ENCODE measurements around the gene TNF.

Gene TNF

GRCh38 chr6:31580807-31581433 lies 5.6 kb downstream of the TNF start:
- ATAC-seq, result peak; percentile 99
- TF ChIP-seq ZNF70 (CRISPR knock-in tag; IDR thresholded peaks at IDR 0.05), result no peak
- no peak for TF ChIP-seq ZFP3 (CRISPR knock-in tag; IDR thresholded peaks at IDR 0.05)
- TF ChIP-seq ZNF8 (CRISPR knock-in tag; IDR thresholded peaks at IDR 0.05), result no peak
- TF ChIP-seq ISL1 (CRISPR knock-in tag; IDR thresholded peaks at IDR 0.05), result no peak
- TF ChIP-seq TSHZ2 (CRISPR knock-in tag; IDR thresholded peaks at IDR 0.05), result no peak
- TF ChIP-seq GLIS3 (CRISPR knock-in tag; IDR thresholded peaks at IDR 0.05), result no peak
- no peak for TF ChIP-seq TCF4 (CRISPR knock-in tag; IDR thresholded peaks at IDR 0.05; ENCODE audit: borderline replicate concordance)
- TF ChIP-seq, protein P1, sequence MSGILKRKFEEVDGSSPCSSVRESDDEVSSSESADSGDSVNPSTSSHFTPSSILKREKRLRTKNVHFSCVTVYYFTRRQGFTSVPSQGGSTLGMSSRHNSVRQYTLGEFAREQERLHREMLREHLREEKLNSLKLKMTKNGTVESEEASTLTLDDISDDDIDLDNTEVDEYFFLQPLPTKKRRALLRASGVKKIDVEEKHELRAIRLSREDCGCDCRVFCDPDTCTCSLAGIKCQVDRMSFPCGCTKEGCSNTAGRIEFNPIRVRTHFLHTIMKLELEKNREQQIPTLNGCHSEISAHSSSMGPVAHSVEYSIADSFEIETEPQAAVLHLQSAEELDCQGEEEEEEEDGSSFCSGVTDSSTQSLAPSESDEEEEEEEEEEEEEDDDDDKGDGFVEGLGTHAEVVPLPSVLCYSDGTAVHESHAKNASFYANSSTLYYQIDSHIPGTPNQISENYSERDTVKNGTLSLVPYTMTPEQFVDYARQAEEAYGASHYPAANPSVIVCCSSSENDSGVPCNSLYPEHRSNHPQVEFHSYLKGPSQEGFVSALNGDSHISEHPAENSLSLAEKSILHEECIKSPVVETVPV (CRISPR knock-in tag; IDR thresholded peaks at IDR 0.05), result no peak
- TF ChIP-seq ARNTL (CRISPR knock-in tag; IDR thresholded peaks at IDR 0.05; ENCODE audit: borderline replicate concordance, low read depth), result no peak
- no peak for TF ChIP-seq ESRRG (CRISPR knock-in tag; IDR thresholded peaks at IDR 0.05)
- TF ChIP-seq ZNF565 (CRISPR knock-in tag; conservative IDR thresholded peaks at IDR 0.05; ENCODE audit: low read depth), result no peak
- TF ChIP-seq ZFP30 (CRISPR knock-in tag; IDR thresholded peaks at IDR 0.05), result no peak
- TF ChIP-seq CSDC2 (CRISPR knock-in tag; IDR thresholded peaks at IDR 0.05), result no peak
- no peak for TF ChIP-seq OSR1 (CRISPR knock-in tag; IDR thresholded peaks at IDR 0.05)
- TF ChIP-seq, protein P2, sequence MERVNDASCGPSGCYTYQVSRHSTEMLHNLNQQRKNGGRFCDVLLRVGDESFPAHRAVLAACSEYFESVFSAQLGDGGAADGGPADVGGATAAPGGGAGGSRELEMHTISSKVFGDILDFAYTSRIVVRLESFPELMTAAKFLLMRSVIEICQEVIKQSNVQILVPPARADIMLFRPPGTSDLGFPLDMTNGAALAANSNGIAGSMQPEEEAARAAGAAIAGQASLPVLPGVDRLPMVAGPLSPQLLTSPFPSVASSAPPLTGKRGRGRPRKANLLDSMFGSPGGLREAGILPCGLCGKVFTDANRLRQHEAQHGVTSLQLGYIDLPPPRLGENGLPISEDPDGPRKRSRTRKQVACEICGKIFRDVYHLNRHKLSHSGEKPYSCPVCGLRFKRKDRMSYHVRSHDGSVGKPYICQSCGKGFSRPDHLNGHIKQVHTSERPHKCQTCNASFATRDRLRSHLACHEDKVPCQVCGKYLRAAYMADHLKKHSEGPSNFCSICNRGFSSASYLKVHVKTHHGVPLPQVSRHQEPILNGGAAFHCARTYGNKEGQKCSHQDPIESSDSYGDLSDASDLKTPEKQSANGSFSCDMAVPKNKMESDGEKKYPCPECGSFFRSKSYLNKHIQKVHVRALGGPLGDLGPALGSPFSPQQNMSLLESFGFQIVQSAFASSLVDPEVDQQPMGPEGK (CRISPR knock-in tag; IDR thresholded peaks at IDR 0.05; ENCODE audit: borderline replicate concordance), result no peak
- TF ChIP-seq PPARA (CRISPR knock-in tag; IDR thresholded peaks at IDR 0.05; ENCODE audit: borderline replicate concordance), result no peak
- TF ChIP-seq BACH2 (CRISPR knock-in tag; IDR thresholded peaks at IDR 0.05; ENCODE audit: borderline replicate concordance), result no peak

- TF ChIP-seq, protein P1 (CRISPR knock-in tag; IDR thresholded peaks at IDR 0.05), result no peak
- TF ChIP-seq ZC3H10 (CRISPR knock-in tag; IDR thresholded peaks at IDR 0.05) (no peak), ZFP30 (CRISPR knock-in tag; IDR thresholded peaks at IDR 0.05) (no peak), BACH2 (CRISPR knock-in tag; IDR thresholded peaks at IDR 0.05; ENCODE audit: borderline replicate concordance) (no peak), TSHZ2 (CRISPR knock-in tag; IDR thresholded peaks at IDR 0.05) (no peak), POU6F1 (CRISPR knock-in tag; IDR thresholded peaks at IDR 0.05; ENCODE audit: borderline replicate concordance, low read depth) (no peak), RARB (CRISPR knock-in tag; IDR thresholded peaks at IDR 0.05) (no peak), ZFP3 (CRISPR knock-in tag; IDR thresholded peaks at IDR 0.05) (no peak), ARNTL (CRISPR knock-in tag; IDR thresholded peaks at IDR 0.05; ENCODE audit: borderline replicate concordance, low read depth) (no peak), GLIS3 (CRISPR knock-in tag; IDR thresholded peaks at IDR 0.05) (no peak)
- peak; percentile 21 for ATAC-seq
These were observed 6.3 kb downstream of the TNF start for GRCh38 chr6:31581434-31582229.
